H9 (cell line): ENCODE data around the gene FBXW9. TPM values are rescaled to one million over a fixed set of nuclear protein-coding genes. Genes with fewer than 3 reads are reported as not detected.

ENCODE experiments used
- DNase-seq: peaks from one replicate; pipeline ENCODE4 v3.0.0-alpha.2; 2017
- H2AFZ ChIP-seq: one replicate; pipeline ENCODE4 v1.6.1; 2013; ENCODE audit warnings: mild to moderate bottlenecking, low read length, control low read depth, moderate library complexity
- H2AK5ac ChIP-seq: 2 replicates; pipeline ENCODE4 v1.6.1; 2013; ENCODE audit warnings: low read length, control low read depth, mixed read lengths; ENCODE audit not compliant: insufficient read length
- H2BK120ac ChIP-seq: one replicate; pipeline ENCODE4 v1.6.1; 2013; ENCODE audit warnings: low read depth, mild to moderate bottlenecking, low read length, control low read depth, inconsistent platforms; ENCODE audit not compliant: poor library complexity, severe bottlenecking
- H2BK12ac ChIP-seq: 2 replicates; pipeline ENCODE4 v1.6.1; 2013; ENCODE audit warnings: low read length, control low read depth, mixed read lengths, low read depth; ENCODE audit not compliant: insufficient read length
- H2BK15ac ChIP-seq: 2 replicates; pipeline ENCODE4 v1.6.1; 2013; ENCODE audit warnings: low read depth, low read length, control low read depth
- H2BK20ac ChIP-seq: one replicate; pipeline ENCODE4 v1.6.1; 2013; ENCODE audit warnings: low read depth, mild to moderate bottlenecking, low read length, control low read depth, inconsistent platforms; ENCODE audit not compliant: poor library complexity, severe bottlenecking
- H2BK5ac ChIP-seq: 2 replicates; pipeline ENCODE4 v1.6.1; 2013; ENCODE audit warnings: low read length, control low read depth, mixed read lengths; ENCODE audit not compliant: insufficient read length
- H3K14ac ChIP-seq: 2 replicates; pipeline ENCODE4 v1.6.1; 2013; ENCODE audit warnings: low read length, control low read depth; ENCODE audit not compliant: insufficient read depth
- H3K18ac ChIP-seq: 2 replicates; pipeline ENCODE4 v1.6.1; 2013; ENCODE audit warnings: low read depth, mild to moderate bottlenecking, mixed read lengths, low read length, control low read depth; ENCODE audit not compliant: insufficient read length
- H3K23ac ChIP-seq: 2 replicates; pipeline ENCODE4 v1.6.1; 2013; ENCODE audit warnings: low read length, control low read depth, mixed read lengths, low read depth; ENCODE audit not compliant: insufficient read length
- H3K23me2 ChIP-seq: 2 replicates; pipeline ENCODE4 v1.6.1; 2013; ENCODE audit warnings: low read depth, mild to moderate bottlenecking, mixed read lengths, low read length, control low read depth; ENCODE audit not compliant: insufficient read length, poor library complexity, severe bottlenecking
- H3K27ac ChIP-seq: 2 replicates; pipeline ENCODE4 v1.5.1; 2013; ENCODE audit warnings: low read length, control low read depth, mixed read lengths, low read depth; ENCODE audit not compliant: insufficient read length
- H3K27me3 ChIP-seq: 2 replicates; pipeline ENCODE4 v1.6.1; 2013; ENCODE audit warnings: low read length, control low read depth, inconsistent platforms; ENCODE audit not compliant: insufficient read depth
- H3K4ac ChIP-seq: 2 replicates; pipeline ENCODE4 v1.6.1; 2013; ENCODE audit warnings: low read depth, mild to moderate bottlenecking, control low read depth, inconsistent platforms, low read length, moderate library complexity
- H3K4me1 ChIP-seq: 2 replicates; pipeline ENCODE4 v1.6.1; 2013; ENCODE audit warnings: low read length, control low read depth, inconsistent platforms; ENCODE audit not compliant: insufficient read depth
- H3K4me2 ChIP-seq: 2 replicates; pipeline ENCODE4 v1.6.1; 2013; ENCODE audit warnings: low read length, control low read depth, mixed read lengths; ENCODE audit not compliant: insufficient read length, insufficient read depth
- H3K56ac ChIP-seq: 2 replicates; pipeline ENCODE4 v1.6.1; 2013; ENCODE audit warnings: low read depth, mild to moderate bottlenecking, mixed read lengths, low read length, control low read depth; ENCODE audit not compliant: insufficient read length
- H3K79me1 ChIP-seq: 2 replicates; pipeline ENCODE4 v1.6.1; 2013; ENCODE audit warnings: low read depth, mild to moderate bottlenecking, moderate library complexity, low read length, control low read depth, inconsistent platforms; ENCODE audit not compliant: insufficient read depth, poor library complexity, severe bottlenecking
- H3K79me2 ChIP-seq: 2 replicates; pipeline ENCODE4 v1.6.1; 2013; ENCODE audit warnings: low read length, control low read depth, inconsistent platforms; ENCODE audit not compliant: insufficient read depth
- H3K9ac ChIP-seq: 2 replicates; pipeline ENCODE4 v1.6.1; 2013; ENCODE audit warnings: low read length, control low read depth, mixed read lengths; ENCODE audit not compliant: insufficient read length; ENCODE audit errors: extremely low read depth
- H3K9me3 ChIP-seq: one replicate; pipeline ENCODE4 v1.6.1; 2013; ENCODE audit warnings: low read depth, low read length, inconsistent platforms; ENCODE audit not compliant: control insufficient read depth
- H3T11ph ChIP-seq: one replicate; pipeline ENCODE4 v1.6.1; 2013; ENCODE audit warnings: mild to moderate bottlenecking, low read length, control low read depth, inconsistent platforms
- H4K20me1 ChIP-seq: one replicate; pipeline ENCODE4 v1.6.1; 2013; ENCODE audit not compliant: control insufficient read depth, insufficient read length, insufficient read depth
- H4K5ac ChIP-seq: 2 replicates; pipeline ENCODE4 v1.6.1; 2013; ENCODE audit warnings: low read depth, mild to moderate bottlenecking, mixed read lengths, low read length, control low read depth; ENCODE audit not compliant: insufficient read length
- H4K8ac ChIP-seq: replicated peaks from 2 replicates; pipeline ENCODE4 v1.6.1; 2013; ENCODE audit warnings: low read length, control low read depth, mixed read lengths, low read depth; ENCODE audit not compliant: insufficient read length
- H4K91ac ChIP-seq: 2 replicates; pipeline ENCODE4 v1.6.1; 2013; ENCODE audit warnings: low read depth, mild to moderate bottlenecking, moderate library complexity, mixed read lengths, low read length, control low read depth; ENCODE audit not compliant: insufficient read length
- H3K27ac Mint-ChIP-seq, 3 experiments: 2 replicates in 2 of 3; 3 replicates in 1 of 3; pipeline ENCODE4 v1.8.0; 2020 to 2021; ENCODE audit warnings: mixed read lengths in 3 of 3, mild to moderate bottlenecking in 1 of 3, moderate library complexity in 1 of 3
- H3K27me3 Mint-ChIP-seq: 2 replicates; pipeline ENCODE4 v1.8.0; 2021; ENCODE audit warnings: low read depth, mild to moderate bottlenecking, moderate library complexity, mixed read lengths
- H3K36me3 Mint-ChIP-seq, 3 experiments: 2 replicates in 2 of 3; 3 replicates in 1 of 3; pipeline ENCODE4 v1.8.0; 2020 to 2021; ENCODE audit warnings: low read depth in 3 of 3, mixed read lengths in 3 of 3; ENCODE audit not compliant: insufficient read depth in 1 of 3
- H3K4me1 Mint-ChIP-seq, 2 experiments: 2 replicates each; pipeline ENCODE4 v1.8.0; 2020; ENCODE audit warnings: mixed read lengths in 2 of 2
- H3K4me3 Mint-ChIP-seq, 2 experiments: 2 replicates in 1 of 2; 3 replicates in 1 of 2; pipeline ENCODE4 v1.8.0; 2020 to 2021; ENCODE audit warnings: mild to moderate bottlenecking in 2 of 2, mixed read lengths in 2 of 2, moderate library complexity in 1 of 2
- H3K9me3 Mint-ChIP-seq, 2 experiments: 2 replicates in 1 of 2; 3 replicates in 1 of 2; pipeline ENCODE4 v1.8.0; 2020; ENCODE audit warnings: mild to moderate bottlenecking in 2 of 2, mixed read lengths in 2 of 2, moderate library complexity in 1 of 2
- CTCF ChIP-seq: fragments of 200-600 bp; sonication (generic); conservative IDR thresholded peaks from 3 replicates; pipeline ENCODE4 v1.8.0; 2021; ENCODE audit warnings: antibody characterized with exemption, mild to moderate bottlenecking
- WGBS: extraction: QIAGEN DNeasy Blood & Tissue Kit; methylation state at CpG from one replicate; pipeline ENCODE4 v1.1.7; 2013; ENCODE audit warnings: missing lambda C conversion rate, low lambda C conversion rate, mixed read lengths; ENCODE audit not compliant: insufficient read length; ENCODE audit errors: extremely low coverage; 5-methylcytosine and 5-hydroxymethylcytosine counted together
- total RNA-seq: library from RNA; stranded (reverse); gene quantifications from 2 replicates; pipeline ENCODE4 v1.2.1, GENCODE V29; 2021

The FBXW9 gene
- total RNA-seq, 1 experiment from 2014 or later, result 11.7 TPM

DNA sequence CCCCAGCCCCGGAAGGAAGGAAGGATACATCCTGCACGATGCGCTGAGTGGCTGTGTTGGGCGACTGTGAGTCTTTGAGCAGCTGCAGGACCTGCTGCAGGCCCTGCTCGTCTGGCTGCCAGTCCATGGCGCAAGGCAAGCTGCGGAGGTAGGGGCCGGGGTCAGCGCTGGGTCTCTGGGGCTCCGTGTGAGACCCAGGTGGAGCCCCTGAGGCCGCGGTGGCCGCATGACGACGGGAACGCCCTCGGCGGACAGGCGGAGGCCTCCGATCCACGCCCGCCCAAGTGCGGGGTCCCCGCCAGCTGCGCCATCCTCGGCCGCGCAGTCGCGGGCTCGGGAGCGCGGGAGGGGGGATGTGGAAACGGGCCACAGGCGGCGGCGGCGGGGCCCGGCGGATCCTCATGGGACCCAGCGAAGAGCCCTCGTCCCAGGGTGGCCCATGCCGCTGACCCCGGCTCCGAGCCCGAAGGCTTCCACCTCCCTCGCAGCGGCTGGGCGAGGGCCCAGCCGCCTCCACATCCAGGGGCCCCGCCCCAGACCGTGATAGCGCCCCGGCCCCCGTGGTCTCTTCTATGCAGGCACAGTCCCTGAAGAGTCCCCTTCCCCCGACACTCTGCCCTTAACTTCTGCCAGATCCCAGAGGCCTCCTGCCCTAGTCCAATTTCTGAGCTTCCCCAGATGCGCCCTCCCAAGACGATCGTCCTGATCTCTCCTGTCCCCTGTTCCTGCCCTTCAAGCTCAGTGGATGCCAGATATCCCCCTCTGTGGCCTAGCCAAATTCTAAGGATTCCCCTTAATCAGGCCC is 24.6 kb upstream of the FBXW9 start:
- H3K4me1 Mint-ChIP-seq, result peaks cover 15 to 18% of the 10 kb centered on the region in 2 experiments
- Histone ChIP-seq H2BK15ac (no peak overlapping the region), H2BK20ac (no peak overlapping the region), H4K20me1 (no peaks in the 10 kb centered on the region), H3K9ac (peak overlapping the region; percentile 83), H3K18ac (no peak overlapping the region), H3T11ph (no peak overlapping the region), H3K4me1 (no peaks in the 10 kb centered on the region), H3K56ac (no peak overlapping the region), H2BK120ac (no peak overlapping the region), H3K23me2 (peaks cover 22% of the 10 kb centered on the region), H3K79me1 (peaks cover 10% of the 10 kb centered on the region), H3K14ac (no peak overlapping the region), H2AFZ (no peak overlapping the region), H3K4me2 (peak overlapping the region; percentile 66), H3K4ac (no peak overlapping the region), H4K5ac (no peak overlapping the region), H3K79me2 (peaks cover 26% of the 10 kb centered on the region; the same call in 1 of the 2 replicates), H3K23ac (no peak overlapping the region), H2AK5ac (no peak overlapping the region), H2BK5ac (no peak overlapping the region), H3K9me3 (no peaks in the 10 kb centered on the region), H2BK12ac (no peak overlapping the region), H3K27ac (no peak overlapping the region), H4K91ac (no peak overlapping the region), H4K8ac (no peak overlapping the region), H3K27me3 (no peaks in the 10 kb centered on the region)
- no peaks in the 10 kb centered on the region for H3K27me3 Mint-ChIP-seq
- peak overlapping the region; percentile 97 for H3K4me3 Mint-ChIP-seq
- TF ChIP-seq CTCF, result no peak
- no CpG with 5 or more reads among the region's 59 CpGs for whole genome bisulfite sequencing
- peaks cover 33 to 46% (median 34%) of the 10 kb centered on the region in 3 experiments; a peak in 6 of 7 replicates for H3K36me3 Mint-ChIP-seq
- H3K9me3 Mint-ChIP-seq, result no peaks in the 10 kb centered on the region
- peak overlapping the region; percentile 96 to 98 (median 98); a peak in 6 of 7 replicates for H3K27ac Mint-ChIP-seq
- no peak for DNase-seq
